Tibial artery (tissue), 4 donors: Measurements from ENCODE around the gene SH3BP2.

ENCODE experiments used
- DNase-seq, 2 donors: peaks; one replicate each; pipeline ENCODE4 v3.0.0-alpha.2; 2019
- H3K27ac ChIP-seq, 2 donors: fragments of 200-600 bp; sonication (generic) in 1 of 2; 1 replicate in 1 of 2; 2 replicates in 1 of 2; pipeline ENCODE4 v1.5.1; 2018 to 2019; ENCODE audit warnings: mild to moderate bottlenecking in 1 of 2
- H3K27me3 ChIP-seq, 2 donors: fragments of 200-600 bp; sonication (generic) in 1 of 2; one replicate each; pipeline versions ENCODE4 v1.5.1 to v1.6.0; 2016 to 2019
- H3K36me3 ChIP-seq, 3 donors: fragments of 200-600 bp; sonication (generic) in 2 of 3; one replicate each; pipeline ENCODE4 v1.5.1; 2016 to 2019; ENCODE audit warnings: mild to moderate bottlenecking in 2 of 3
- H3K4me1 ChIP-seq, 4 donors: fragments of 200-600 bp; sonication (generic) in 2 of 4; 1 replicate in 3 of 4; 2 replicates in 1 of 4; pipeline ENCODE4 v1.5.1; 2016 to 2019
- H3K4me3 ChIP-seq, 2 donors: fragments of 200-600 bp; sonication (generic) in 1 of 2; 1 replicate in 1 of 2; 2 replicates in 1 of 2; pipeline ENCODE4 v1.5.1; 2018 to 2019; ENCODE audit warnings: mild to moderate bottlenecking in 2 of 2
- H3K9me3 ChIP-seq, 3 donors: fragments of 200-600 bp; sonication (generic) in 1 of 3; one replicate each; pipeline ENCODE4 v1.5.1; 2016 to 2019
- intact Hi-C: fragments of 100-400 bp; cut with DNase I; formaldehyde crosslinking; loops from one replicate; pipeline ENCODE4 v1.15.0; 2023; ENCODE audit warnings: low total_unique reads
- TF ChIP-seq, protein P1 (sequence below), 2 experiments: fragments of 200-600 bp in 1 of 2; fragments of 450-650 bp in 1 of 2; IDR thresholded peaks; one replicate each; pipeline ENCODE4 v1.5.1; 2017 to 2019; ENCODE audit warnings: antibody characterized with exemption in 2 of 2, mild to moderate bottlenecking in 1 of 2, moderate library complexity in 1 of 2

The SH3BP2 gene

GRCh38 chr4:2878346-2878745 is 85.5 kb downstream of the SH3BP2 start:
- Histone ChIP-seq H3K36me3 (peaks cover 14 to 60% (median 48%) of the 10 kb centered on the region in 3 donors), H3K9me3 (no peaks in the 10 kb centered on the region), H3K27ac (no peak overlapping the region), H3K4me3 (no peak overlapping the region), H3K4me1 (peaks cover 0 to 15% (median 4%) of the 10 kb centered on the region in 4 donors), H3K27me3 (no peaks in the 10 kb centered on the region)
- intact Hi-C loops: no loop called here
- TF ChIP-seq, protein P1, sequence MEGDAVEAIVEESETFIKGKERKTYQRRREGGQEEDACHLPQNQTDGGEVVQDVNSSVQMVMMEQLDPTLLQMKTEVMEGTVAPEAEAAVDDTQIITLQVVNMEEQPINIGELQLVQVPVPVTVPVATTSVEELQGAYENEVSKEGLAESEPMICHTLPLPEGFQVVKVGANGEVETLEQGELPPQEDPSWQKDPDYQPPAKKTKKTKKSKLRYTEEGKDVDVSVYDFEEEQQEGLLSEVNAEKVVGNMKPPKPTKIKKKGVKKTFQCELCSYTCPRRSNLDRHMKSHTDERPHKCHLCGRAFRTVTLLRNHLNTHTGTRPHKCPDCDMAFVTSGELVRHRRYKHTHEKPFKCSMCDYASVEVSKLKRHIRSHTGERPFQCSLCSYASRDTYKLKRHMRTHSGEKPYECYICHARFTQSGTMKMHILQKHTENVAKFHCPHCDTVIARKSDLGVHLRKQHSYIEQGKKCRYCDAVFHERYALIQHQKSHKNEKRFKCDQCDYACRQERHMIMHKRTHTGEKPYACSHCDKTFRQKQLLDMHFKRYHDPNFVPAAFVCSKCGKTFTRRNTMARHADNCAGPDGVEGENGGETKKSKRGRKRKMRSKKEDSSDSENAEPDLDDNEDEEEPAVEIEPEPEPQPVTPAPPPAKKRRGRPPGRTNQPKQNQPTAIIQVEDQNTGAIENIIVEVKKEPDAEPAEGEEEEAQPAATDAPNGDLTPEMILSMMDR (IDR thresholded peaks at IDR 0.05): no peak
- no peak for DNase-seq

DNA sequence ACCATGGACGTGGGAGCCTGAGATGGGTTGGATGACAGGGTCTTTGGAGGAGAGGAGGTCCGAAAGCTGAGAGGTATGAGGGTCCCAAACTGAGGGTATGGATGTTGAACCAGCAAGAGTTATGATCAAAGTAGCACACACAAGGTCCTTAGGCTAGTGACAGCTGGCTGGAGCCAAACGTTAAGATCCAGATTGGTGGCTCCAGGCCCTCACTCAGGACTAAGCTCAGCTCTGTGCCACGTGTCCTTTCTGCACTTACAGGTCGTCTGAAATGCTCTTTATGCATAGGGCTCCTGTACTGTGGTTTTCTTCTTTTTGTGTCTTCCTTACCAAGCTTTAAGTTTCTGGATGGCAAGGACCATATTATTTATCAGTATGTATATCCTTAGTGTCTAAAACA is 86.1 kb downstream of the SH3BP2 start:
- DNase-seq: no peak
- intact Hi-C loops: no loop called here
- no peak overlapping the region for H3K27ac ChIP-seq
- H3K4me3 ChIP-seq: no peak overlapping the region
- H3K9me3 ChIP-seq: no peaks in the 10 kb centered on the region
- TF ChIP-seq, protein P1 (IDR thresholded peaks at IDR 0.05): no peak
- peaks cover 0 to 10% (median 2%) of the 10 kb centered on the region in 4 donors for H3K4me1 ChIP-seq
- peaks cover 20 to 65% (median 53%) of the 10 kb centered on the region in 3 donors for H3K36me3 ChIP-seq
- no peaks in the 10 kb centered on the region for H3K27me3 ChIP-seq

GRCh38 chr4:2881431-2881830 is 88.5 kb downstream of the SH3BP2 start:
- TF ChIP-seq, protein P1 (IDR thresholded peaks at IDR 0.05): no peak
- intact Hi-C loops: no loop called here
- peaks cover 13 to 82% (median 69%) of the 10 kb centered on the region in 3 donors for H3K36me3 ChIP-seq
- no peak overlapping the region for H3K27ac ChIP-seq
- H3K4me1 ChIP-seq: peaks cover 0 to 3% (median 1%) of the 10 kb centered on the region in 4 donors
- DNase-seq: no peak
- no peaks in the 10 kb centered on the region for H3K27me3 ChIP-seq
- no peaks in the 10 kb centered on the region for H3K9me3 ChIP-seq
- H3K4me3 ChIP-seq: no peak overlapping the region

DNA sequence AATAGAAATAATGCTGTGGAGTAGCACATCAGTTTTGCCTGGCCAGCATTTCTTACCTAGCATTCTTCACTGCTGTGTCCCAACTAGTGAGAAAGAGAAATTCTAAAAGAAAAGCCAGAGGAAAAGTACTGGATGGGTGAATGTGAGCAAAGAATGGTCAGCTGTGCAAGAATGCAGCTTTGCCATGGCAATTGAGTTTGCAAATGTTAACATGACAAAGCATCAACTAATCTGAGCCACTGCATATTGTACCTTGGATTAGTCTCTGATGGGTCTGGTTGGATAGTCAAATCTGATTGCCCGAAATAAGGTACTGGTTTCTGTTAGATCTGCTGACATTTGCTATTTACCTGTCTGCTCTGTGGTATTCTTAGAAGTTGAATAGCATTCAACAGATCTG is 89.5 kb downstream of the SH3BP2 start:
- Histone ChIP-seq H3K36me3 (peaks cover 7 to 81% (median 66%) of the 10 kb centered on the region in 3 donors), H3K4me3 (no peak overlapping the region), H3K27me3 (no peaks in the 10 kb centered on the region), H3K27ac (no peak overlapping the region), H3K4me1 (peaks cover 0 to 3% (median 1%) of the 10 kb centered on the region in 4 donors), H3K9me3 (no peaks in the 10 kb centered on the region)
- DNase-seq: no peak
- TF ChIP-seq, protein P1 (IDR thresholded peaks at IDR 0.05): no peak
- intact Hi-C loops: no loop called here

- Histone ChIP-seq H3K9me3 (no peaks in the 10 kb centered on the region), H3K4me1 (peaks cover 0 to 3% (median 0%) of the 10 kb centered on the region in 4 donors), H3K27ac (no peak overlapping the region), H3K27me3 (no peaks in the 10 kb centered on the region), H3K36me3 (peaks cover 7 to 62% (median 59%) of the 10 kb centered on the region in 3 donors), H3K4me3 (no peak overlapping the region)
- intact Hi-C loops: no loop called here
- TF ChIP-seq, protein P1 (IDR thresholded peaks at IDR 0.05): no peak
- DNase-seq: no peak
Measured at GRCh38 chr4:2886161-2886560, 93.3 kb downstream of the SH3BP2 start.

DNA sequence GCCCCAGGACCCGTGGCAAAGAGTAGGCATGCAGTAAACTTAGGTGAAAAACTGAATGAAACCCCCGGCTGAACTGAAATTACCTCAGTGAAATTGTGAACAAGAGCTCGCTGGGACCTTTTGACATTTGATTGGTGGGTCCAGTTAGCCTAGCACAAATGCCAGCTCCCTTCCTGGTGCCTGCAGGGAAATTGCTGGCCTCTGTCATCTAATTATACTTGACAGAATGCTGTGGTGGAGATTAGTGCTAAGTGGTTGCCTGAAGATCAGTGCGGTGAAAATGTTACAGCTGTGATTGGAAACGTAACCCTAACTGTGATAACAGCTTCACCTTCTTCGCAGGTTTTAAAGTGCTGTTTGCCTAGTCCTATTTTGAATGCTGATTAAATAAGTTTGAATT is 93.7 kb downstream of the SH3BP2 start:
- no peak overlapping the region for H3K27ac ChIP-seq
- H3K9me3 ChIP-seq: no peaks in the 10 kb centered on the region
- peaks cover 0 to 2% (median 0%) of the 10 kb centered on the region in 4 donors for H3K4me1 ChIP-seq
- intact Hi-C loops: no loop called here
- H3K4me3 ChIP-seq: no peak overlapping the region
- no peak for DNase-seq
- no peaks in the 10 kb centered on the region for H3K27me3 ChIP-seq
- TF ChIP-seq, protein P1 (IDR thresholded peaks at IDR 0.05): no peak
- H3K36me3 ChIP-seq: peaks cover 7 to 60% (median 59%) of the 10 kb centered on the region in 3 donors
